Fibroblast of skin of right biceps (primary cell): Measurements from ENCODE around the gene ZRANB3.
A peak's percentile ranks its signal among the peaks of the same experiment; 100 is the strongest.
"Not testable (repeated sequence)": the region's sequence is repeated elsewhere in the genome, so short reads cannot be mapped to it uniquely, and the experiment has no call there.

Experiments used
- DNase-seq: peaks from one replicate; pipeline ENCODE4 v3.0.0-alpha.2; 2013

ZRANB3 gene

DNA sequence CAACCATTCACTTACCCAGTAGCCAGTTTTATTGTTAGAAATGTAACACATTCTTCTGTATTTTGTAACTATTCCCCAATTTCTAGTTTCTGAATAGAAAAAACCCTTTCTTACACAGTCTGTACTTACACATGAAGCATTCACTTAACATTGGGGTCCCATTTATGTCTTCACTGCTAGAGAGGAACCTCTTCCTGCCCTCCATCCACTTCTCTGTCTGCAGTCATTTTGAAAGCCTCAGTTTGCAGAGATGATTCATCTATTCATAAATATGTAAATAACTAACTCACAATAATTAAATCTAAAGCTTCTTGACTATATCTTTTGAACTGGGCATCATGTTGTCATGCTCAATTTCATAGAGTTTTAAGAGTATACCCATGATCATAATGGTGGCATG lies 55.9 kb downstream of the ZRANB3 start:
- DNase-seq = no peak

DNA sequence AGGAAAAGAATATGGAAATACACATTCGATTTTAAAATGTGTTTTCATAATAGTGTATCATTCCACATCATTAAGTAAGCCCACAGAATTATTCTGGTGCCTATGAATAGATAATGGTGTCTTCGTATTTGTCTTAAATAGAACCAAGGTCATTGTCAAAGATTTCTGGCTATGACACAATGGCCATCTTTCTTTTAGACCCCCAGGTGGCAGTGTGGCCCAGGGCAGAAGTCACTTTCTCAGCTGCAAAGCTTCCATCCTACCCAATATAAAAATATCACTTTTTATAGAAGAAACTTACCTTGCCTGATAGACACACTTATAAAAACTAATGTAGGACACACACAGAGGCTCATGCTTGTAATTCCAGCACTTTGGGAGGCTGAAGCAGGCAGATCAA lies 57.5 kb downstream of the ZRANB3 start:
- DNase-seq = peak; percentile 17

DNA sequence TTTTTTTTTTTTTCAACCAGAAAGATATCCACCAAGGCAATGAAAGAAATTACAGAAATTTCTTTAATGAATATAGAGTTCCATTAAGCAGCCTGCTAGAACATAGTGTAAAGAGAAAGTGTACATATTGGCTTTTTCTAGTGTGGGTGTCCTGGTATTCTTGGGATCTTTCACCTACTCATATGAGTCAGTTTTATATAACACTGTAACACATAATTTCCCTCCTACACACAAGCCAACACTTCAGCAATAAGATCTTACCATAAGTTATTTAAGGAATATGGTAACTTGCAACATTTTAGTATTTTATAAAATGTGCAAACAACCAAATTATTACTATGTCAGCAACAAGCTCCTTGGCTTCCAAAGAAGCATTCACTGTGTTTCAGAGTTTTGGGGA lies 59.9 kb downstream of the ZRANB3 start:
- no peak for DNase-seq

DNA sequence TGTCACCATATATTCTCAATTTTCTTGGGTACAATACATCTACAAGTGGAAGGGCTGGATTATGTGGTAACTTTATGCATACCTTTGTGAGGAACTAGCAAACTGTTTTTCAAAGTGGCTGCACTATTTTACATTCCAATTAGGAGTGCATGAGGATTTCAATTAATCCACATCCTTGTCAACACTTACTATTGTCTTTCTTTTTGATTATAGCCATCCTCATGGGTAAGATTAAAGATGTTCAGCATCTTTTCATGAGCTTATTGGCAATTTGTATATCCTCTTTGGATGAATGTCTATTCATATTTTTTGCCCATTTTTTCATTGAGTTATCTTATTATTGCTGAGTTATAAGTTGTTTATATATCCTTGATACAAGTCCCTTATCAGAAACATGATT lies 73.7 kb downstream of the ZRANB3 start:
- DNase-seq = no peak

DNA sequence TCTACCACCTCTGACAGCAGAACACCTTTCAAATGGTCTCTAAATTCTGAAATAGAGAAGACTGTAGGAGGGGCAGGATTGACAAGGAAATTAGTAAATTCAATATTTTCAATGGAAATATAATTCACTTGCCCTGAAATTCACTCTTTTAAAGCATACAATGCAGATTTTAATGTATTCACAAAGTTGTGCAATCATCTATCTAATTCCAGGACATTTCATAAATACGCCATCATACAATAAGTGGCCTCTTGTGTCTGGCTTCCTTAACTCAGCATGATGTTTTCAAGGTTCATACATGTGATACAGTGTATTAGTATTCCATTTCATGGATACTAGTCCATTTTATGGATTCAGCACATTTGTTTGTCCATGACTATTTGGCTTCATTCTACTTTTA lies 74.2 kb downstream of the ZRANB3 start:
- DNase-seq = no peak

DNA sequence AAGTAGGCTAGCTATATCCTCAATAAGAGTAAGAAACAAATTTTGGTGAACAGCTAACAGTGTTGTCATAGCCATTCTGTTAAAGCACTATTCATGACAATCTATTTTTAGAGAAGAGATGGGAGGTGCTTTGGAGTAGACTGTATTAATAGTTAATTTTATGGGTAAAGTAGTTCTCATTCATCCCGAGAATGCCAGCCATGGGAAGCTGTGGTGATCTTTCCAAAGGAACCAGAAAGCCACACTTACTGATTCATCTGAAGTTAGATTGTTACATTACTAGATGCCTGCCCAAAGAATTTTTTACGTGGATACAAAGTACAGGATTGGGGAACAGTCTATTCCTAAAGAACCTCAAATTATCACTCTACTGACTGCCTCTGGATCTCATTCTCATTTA lies 74.6 kb downstream of the ZRANB3 start:
- DNase-seq = no peak

DNA sequence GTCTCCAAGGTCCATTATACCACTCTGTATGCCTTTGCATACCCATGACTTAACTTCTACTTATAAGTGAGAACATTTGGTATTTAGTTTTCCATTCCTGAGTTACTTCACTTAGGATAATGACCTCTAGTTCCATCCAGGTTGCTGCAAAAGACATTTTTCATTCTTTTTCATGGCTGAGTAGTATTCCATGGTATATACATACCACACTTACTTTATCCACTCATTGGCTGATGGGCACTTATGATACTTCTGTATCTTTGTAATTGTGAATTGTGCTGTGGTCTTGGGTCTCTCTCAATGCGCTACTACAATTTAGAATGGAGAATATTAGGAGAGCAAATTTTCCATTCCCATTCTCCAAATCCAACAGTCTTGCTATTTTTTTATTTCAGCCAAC lies 76.4 kb downstream of the ZRANB3 start:
- no peak for DNase-seq

DNA sequence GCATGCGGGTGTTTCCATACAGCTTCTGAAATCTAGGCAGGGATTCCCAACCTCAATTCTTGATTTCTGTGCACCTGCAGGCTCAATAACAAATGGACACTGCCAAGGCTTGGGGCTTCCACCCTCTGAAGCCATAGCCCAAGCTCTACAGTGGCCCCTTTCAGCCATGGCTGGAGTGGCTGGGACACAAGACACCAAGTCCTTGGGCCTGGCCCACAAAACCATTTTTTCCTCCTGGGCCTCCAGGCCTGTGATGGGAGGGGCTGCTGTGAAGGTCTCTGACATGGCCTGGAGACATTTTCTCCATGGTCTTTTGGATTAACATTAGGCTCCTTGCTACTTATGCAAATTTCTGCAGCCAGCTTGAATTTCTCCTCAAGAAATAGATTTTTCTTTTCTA lies 78.0 kb downstream of the ZRANB3 start:
- DNase-seq = not testable (repeated sequence)

DNA sequence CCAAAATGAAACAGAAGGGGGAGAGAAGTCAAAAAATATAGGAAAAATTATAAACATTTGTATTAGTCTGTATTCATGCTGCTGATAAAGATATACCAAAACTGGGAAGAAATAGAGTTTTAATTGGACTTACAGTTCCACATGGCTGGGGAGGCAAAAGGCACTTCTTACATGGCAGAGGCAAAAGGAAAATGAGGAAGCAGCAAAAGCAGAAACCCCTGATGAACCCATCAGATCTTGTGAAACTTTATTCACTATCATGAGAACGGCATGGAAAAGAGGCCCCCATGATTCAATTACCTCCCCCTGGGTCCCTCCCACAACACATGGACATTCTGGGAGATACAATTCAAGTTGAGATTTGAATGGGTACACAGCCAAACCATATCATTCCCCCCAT lies 79.1 kb downstream of the ZRANB3 start:
- no peak for DNase-seq

DNA sequence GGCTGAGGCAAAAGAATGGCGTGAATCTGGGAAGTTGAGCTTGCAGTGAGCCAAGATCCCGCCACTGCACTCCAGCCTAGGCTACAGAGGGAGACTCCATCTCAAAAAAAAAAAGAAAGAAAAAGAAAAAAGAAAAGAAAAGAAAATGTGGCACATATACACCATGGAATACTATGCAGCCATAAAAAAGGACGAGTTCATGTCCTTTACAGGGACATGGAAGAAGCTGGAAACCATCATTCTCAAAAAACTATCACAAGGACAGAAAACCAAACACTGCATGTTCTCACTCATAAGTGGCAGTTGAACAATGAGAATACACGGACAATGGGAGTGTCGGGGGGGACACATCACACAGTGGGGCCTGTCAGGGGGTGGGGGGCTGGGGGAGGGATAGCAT lies 88.0 kb downstream of the ZRANB3 start:
- DNase-seq = not testable (repeated sequence)

DNA sequence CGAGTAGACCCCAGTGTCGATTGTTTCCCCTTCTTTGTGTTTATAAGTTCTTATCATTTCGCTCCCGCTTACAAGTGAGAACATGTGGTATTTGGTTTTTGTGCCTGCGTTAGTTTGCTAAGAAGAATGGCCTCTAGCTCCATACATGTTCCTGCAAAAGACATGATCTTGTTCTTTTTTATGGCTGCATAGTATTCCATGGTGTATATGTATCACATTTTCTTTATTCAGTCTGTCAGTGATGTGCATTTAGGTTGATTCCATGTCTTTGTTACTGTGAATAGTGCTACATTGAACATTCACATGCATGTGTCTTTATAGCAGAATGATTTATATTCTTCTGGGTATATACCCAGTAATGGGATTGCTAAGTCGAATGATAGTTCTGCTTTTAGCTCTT lies 95.9 kb downstream of the ZRANB3 start:
- DNase-seq = not testable (repeated sequence)

DNA sequence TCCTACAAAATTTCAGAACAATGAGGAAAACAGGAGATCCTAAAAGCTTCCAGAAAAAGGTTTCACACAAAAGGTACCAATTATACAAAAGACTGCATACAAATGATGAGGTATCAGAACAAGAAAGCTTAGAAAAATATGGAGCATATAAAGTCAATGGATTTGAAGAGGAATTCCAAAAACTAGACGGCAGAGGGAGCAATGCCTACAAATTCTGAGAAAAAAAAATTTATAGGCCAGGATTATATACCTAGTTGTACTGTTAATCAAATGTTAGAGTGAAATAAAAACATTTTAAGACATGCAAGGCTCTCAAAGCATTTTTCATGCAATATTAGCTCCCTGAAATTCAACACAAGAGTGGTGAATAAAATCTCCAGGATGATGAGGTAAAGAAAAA lies 106.2 kb downstream of the ZRANB3 start:
- no peak for DNase-seq

DNA sequence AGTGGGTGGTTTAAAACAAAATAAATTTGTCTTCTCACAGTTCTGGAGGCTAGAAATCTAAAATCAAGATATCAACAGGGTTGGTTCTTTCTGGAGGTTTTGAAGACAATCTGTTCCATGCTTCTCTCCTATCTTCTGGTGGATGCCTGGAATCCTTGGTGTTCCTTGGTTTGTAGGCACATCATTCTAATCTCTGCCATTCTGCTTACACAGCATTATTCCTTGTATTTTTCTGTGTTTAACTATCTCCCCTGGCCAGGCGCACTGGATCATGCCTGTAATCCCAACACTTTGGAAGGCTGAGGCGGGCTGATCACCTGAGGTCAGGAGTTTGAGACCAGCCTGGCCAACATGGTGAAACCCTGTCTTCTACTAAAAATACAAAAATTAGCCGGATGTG lies 108.1 kb downstream of the ZRANB3 start:
- DNase-seq = no peak

DNA sequence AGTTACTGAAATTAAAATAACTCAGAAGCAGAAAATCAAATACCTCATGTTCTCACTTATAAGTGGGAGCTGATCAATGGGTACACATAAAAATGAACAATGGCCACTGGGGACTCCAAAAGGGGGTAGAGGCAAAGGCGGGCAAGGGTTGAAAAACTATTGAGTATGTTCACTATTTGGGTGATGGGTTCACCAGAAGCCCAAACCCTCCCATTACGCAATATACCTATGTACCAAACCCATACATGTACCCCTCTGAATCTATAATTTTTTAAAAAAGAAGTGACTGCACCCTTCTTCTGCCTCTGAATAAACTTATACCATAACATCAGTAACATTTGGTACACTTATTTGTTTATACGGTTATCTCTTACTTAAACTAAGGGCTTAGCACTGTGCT lies 119.4 kb downstream of the ZRANB3 start:
- no peak for DNase-seq

DNA sequence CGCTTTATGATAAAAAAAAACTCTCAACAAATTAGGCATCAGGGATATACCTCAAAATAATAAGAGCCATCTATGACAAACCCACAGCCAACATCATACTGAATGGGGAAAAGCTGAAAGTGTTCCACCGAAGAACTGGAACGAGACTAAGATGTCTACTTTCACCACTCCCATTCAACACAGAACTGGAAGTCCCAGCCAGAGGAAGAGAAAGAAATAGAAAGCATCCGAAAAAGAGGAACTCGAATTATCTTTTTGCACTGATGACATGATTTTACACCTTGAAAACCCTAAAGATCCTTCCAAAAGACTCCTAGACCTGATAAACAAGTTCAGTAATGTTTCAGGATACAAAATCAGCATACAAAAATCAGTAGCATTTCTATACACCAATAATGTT lies 121.6 kb downstream of the ZRANB3 start:
- DNase-seq = no peak

DNA sequence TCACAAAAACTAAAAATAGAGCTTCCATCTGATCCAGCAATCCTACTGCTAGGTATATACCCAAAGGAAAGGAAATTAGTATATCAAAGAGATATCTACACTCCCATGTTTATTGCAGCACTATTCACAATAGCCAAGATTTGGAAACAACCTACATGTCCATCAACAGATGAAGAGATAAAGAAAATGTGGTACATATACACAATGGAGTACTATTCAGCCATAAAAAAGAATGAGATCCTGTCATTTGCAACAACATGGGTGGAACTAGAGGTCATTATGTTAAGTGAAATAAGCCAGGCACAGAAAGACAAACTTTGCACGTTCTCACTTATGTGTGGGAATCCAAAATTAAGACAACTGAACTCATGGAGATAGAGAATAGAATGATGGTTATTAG lies 134.8 kb downstream of the ZRANB3 start:
- not testable (repeated sequence) for DNase-seq

DNA sequence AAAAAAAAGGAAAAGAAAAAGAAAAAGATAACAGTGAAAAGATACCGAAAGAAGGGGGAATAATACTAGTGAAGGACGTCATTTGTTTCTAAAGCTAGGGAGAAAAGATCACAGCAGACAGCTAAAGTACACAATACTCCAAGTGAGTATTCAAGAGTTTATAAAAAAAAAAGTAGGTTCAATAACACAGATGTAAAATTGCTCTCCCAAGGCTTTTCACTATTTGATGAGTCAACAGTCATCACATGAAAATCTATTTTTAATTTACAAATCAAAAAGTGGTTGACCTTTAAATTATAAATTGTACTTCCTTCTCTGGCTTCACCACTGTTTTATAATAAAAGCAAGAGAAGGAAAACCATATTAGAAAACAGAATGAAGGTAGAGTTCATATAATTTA lies 144.0 kb downstream of the ZRANB3 start:
- DNase-seq = no peak

DNA sequence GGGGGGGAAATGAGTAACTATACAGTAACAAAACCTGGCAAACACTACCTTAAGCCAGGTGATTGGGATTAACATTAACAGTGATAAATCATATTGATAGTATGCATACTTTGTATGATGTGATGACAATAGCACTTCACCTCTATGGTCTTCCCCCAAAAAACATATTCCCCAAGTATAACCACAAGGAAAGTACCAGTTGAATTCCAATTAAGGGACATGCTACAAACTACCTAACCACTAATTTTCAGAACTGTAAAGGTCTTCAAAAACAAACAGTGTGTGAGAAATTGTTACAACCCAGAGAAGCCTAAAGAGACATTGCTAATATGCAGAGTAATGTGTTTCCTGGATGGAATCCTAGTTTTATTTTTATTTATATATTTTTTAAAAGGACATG lies 152.4 kb downstream of the ZRANB3 start:
- DNase-seq = no peak

DNA sequence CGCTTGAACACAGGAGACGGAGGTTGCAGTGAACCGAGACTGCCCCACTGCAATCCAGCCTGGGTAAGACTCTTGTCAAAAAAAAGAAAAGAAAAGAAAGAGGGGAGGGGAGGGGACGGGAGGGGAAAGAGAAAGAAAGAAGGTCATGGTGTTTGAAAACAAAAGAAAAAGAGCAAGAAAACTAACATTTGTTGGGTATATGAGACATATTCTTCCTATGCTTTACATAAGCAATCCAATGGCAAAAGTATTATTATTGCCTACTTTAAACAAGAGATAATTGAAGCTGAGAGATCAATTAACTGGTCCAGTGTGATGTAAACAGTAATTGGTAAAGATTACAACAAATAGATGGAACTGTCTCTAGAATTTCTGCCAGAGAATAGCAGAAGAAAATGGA lies 157.3 kb downstream of the ZRANB3 start:
- DNase-seq = no peak

DNA sequence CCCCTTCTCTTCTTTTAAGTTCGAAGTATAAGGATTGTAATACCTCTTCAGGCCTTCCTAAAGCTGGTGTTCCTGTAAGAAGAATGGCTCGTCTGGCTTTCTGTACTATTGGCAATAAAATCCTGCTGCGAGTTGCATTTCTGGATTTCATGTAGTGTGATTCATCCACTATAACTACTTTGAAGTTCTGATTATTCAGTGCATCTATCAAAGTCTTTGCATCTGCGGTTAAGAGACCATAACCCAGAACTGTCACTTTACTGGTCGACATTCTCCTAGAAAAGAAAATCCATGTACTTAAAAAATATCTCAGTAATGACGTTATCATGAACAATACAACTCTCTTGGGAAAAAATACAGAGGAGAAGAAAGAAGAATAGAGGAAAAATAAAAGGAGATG lies 181.1 kb downstream of the ZRANB3 start:
- peak; percentile 16 for DNase-seq

DNA sequence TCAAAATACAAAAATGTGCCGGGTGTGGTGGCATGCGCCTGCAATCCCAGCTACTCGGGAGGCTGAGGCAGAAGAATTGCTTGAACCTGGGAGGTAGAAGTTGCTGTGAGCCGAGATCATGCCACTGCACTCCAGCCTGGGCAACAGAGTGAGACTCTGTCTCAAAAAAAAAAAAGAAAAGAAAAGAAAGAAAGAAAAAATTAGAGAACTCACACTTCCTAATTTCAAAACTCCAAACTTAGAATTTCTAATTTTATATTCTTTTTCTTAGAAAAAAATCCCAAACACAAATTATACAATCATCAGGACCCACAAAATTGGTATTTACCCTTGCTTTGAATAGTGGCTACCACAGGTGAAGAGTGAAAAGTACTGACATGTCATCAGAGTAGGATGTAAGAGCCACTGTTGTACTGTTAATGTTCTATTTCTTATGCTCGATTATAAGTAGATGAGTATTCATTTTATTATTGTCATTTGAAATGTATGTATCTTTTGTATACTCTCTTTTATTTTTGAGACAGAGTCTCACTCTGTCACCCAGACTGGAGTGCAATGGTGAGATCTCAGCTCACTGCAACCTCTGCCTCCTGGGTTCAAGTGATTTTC lies 182.8 kb downstream of the ZRANB3 start:
- DNase-seq = not testable (repeated sequence)

DNA sequence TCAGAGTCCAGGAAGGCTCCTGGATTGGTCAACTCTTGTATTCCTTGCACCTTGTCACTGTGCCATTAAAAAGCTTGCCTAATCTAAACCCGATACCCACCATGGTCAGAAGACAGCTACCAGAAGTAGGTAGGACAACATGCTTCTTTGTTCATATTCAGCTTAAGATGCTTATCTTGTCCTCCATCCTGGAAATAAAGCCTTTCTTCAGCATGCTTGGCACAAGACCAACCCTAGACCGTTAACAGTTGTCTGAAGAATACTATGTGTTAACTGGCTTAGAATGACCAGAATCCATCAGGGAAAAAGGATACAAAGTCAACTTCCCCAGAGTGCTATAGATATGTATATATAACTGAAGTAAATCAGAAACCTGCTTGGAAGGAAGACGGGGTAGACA lies 193.9 kb downstream of the ZRANB3 start:
- no peak for DNase-seq

DNA sequence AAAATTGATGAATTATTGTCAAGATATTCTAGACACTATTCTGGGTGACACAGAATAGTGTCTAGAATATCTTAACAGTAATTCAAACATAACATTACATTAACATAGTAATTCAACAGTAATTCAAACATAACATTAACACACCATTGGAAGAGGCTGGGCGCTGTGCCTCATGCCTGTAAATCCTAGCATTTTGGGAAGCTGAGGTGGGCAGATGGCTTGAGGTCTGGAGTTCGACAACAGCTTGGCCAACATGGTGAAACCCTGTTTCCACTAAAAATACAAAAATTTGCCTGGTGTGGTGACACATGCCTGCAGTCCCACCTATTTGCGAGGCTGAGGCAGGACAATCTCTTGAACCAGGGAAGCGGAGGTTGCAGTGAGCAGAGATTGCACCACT lies 195.8 kb downstream of the ZRANB3 start:
- no peak for DNase-seq

DNA sequence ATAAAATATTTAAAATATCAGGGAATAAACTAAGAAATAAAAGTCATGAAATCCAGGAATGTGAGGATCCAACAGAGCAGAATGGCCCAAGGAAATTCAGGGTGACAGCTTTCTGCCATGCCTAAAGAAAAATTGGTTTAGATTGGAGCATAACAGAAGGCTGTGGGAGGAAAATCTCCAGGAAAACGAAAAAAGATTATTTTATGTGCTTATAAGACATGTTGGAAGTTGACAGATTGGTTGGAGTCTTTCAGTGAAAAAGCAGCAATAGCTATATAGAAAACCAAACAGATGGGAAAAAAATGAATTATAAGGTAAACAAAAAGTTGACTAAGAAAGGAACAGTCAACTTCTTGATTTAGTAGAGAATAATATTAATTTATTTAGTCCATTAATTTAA lies 203.9 kb downstream of the ZRANB3 start:
- DNase-seq = no peak

DNA sequence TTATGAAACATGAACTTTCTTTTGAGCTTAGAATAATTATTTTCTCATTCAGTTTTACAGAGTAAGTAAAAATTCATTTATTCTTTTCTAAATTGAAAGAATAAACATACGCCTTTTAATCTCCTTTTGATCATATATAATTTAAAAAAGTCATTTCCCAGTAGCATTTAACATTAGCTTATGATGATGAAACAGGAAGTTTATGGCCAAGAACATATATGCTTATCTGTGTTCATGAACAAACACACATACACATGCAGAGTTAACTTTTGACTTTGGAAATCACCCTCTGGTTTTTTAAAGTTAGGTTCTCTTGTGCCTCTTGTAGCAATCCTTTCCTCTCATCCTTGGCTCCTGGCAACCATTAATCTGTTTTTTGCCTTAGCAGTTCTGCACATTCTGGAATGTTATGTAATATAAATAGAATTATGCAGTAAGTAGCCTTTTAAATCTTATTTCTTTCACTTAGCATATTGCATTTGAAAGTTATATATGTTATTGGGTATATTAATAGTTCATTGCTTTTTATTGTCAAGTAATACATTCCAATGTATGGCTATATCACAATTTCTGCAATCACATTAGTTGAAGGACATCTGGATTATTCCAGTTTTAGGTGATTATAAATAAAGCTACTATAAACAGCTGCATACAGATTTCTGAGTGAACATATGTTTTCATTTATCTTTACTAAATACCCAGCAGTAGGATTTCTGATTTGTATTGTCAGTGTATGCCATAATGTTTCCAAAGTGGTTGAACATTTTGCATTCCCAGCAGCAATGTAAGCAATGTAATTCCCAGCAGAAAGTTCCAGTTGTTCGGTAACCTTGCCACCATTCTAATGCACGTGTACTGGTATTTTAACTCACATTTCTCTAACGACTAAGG lies 210.3 kb downstream of the ZRANB3 start:
- DNase-seq = no peak
